GM23338 (cell line): Measurements from ENCODE around the gene FHDC1. TPM values are rescaled to one million over a fixed set of nuclear protein-coding genes. Genes with fewer than 3 reads are reported as not detected.

ENCODE experiments used
- ATAC-seq: fragments of 200-7000 bp; cut with Tn5 transposase; 3 replicates; pipeline ENCODE4 v1.9.1; 2020
- DNase-seq: peaks from one replicate; pipeline ENCODE4 v3.0.0-alpha.2; 2015; ENCODE audit warnings: low spot score
- H2AFZ ChIP-seq: fragments of 200-600 bp; sonication (generic); 2 replicates; pipeline ENCODE4 v1.8.0; 2016; ENCODE audit warnings: antibody characterized with exemption, mild to moderate bottlenecking, moderate library complexity
- H3F3A ChIP-seq: fragments of 200-600 bp; sonication (generic); replicated peaks from 2 replicates; pipeline ENCODE4 v1.8.0; 2017; ENCODE audit warnings: antibody characterized with exemption, mixed run types, low read depth
- H3K27ac ChIP-seq: fragments of 200-600 bp; sonication (generic); 2 replicates; pipeline ENCODE4 v1.6.1; 2016; ENCODE audit warnings: low read depth
- H3K27me3 ChIP-seq: fragments of 200-600 bp; sonication (generic); 2 replicates; pipeline ENCODE4 v1.8.0; 2016; ENCODE audit warnings: mild to moderate bottlenecking, mixed run types, moderate library complexity; ENCODE audit not compliant: insufficient read depth
- H3K36me3 ChIP-seq: fragments of 200-600 bp; sonication (generic); 2 replicates; pipeline ENCODE4 v1.8.0; 2016; ENCODE audit warnings: mild to moderate bottlenecking; ENCODE audit not compliant: insufficient read depth
- H3K4me1 ChIP-seq: fragments of 200-600 bp; sonication (generic); 2 replicates; pipeline ENCODE4 v1.8.0; 2016; ENCODE audit warnings: mild to moderate bottlenecking, moderate library complexity; ENCODE audit not compliant: insufficient read depth
- H3K4me2 ChIP-seq: fragments of 200-600 bp; sonication (generic); 2 replicates; pipeline ENCODE4 v1.7.1; 2017; ENCODE audit warnings: mixed run types
- H3K4me3 ChIP-seq: fragments of 200-600 bp; sonication (generic); 2 replicates; pipeline ENCODE4 v1.6.1; 2016; ENCODE audit warnings: mixed run types
- H3K79me2 ChIP-seq: fragments of 200-600 bp; sonication (generic); replicated peaks from 2 replicates; pipeline ENCODE4 v1.8.0; 2017; ENCODE audit warnings: mild to moderate bottlenecking; ENCODE audit not compliant: insufficient read depth
- H3K9me2 ChIP-seq: fragments of 200-600 bp; sonication (generic); 2 replicates; pipeline ENCODE4 v1.8.0; 2017; ENCODE audit not compliant: insufficient read depth
- H4K20me1 ChIP-seq: fragments of 200-600 bp; sonication (generic); replicated peaks from 2 replicates; pipeline ENCODE4 v1.8.0; 2017; ENCODE audit warnings: mild to moderate bottlenecking; ENCODE audit not compliant: insufficient read depth
- H3K27ac Mint-ChIP-seq: 2 replicates; pipeline ENCODE4 v1.8.0; 2020; ENCODE audit warnings: inconsistent platforms, mild to moderate bottlenecking, moderate library complexity, mixed read lengths
- H3K27me3 Mint-ChIP-seq: 3 replicates; pipeline ENCODE4 v1.8.0; 2022; ENCODE audit warnings: low read depth, mild to moderate bottlenecking, moderate library complexity, mixed read lengths, inconsistent platforms; ENCODE audit not compliant: insufficient read depth, poor library complexity
- H3K36me3 Mint-ChIP-seq: 3 replicates; pipeline ENCODE4 v1.8.0; 2021; ENCODE audit warnings: low read depth, mild to moderate bottlenecking, inconsistent platforms, moderate library complexity, mixed read lengths
- H3K4me1 Mint-ChIP-seq: 3 replicates; pipeline ENCODE4 v1.8.0; 2020; ENCODE audit warnings: mild to moderate bottlenecking, inconsistent platforms, mixed read lengths
- H3K4me3 Mint-ChIP-seq: 3 replicates; pipeline ENCODE4 v1.8.0; 2021; ENCODE audit warnings: moderate library complexity, mild to moderate bottlenecking, inconsistent platforms, mixed read lengths
- H3K9me3 Mint-ChIP-seq: 3 replicates; pipeline ENCODE4 v1.8.0; 2020; ENCODE audit warnings: moderate library complexity, mild to moderate bottlenecking, inconsistent platforms, mixed read lengths
- CREB1 ChIP-seq: fragments of 250-450 bp; sonication (Bioruptor Pico); IDR thresholded peaks from 2 replicates; pipeline ENCODE4 v1.5.0; 2020; ENCODE audit warnings: low read depth, mild to moderate bottlenecking, moderate library complexity
- CTCF ChIP-seq, 2 experiments: fragments of 200-600 bp in 1 of 2; sonication (generic) in 1 of 2; conservative IDR thresholded peaks; 2 replicates each; pipeline versions ENCODE4 v1.5.1 to v1.6.1; 2016 to 2017; ENCODE audit warnings: antibody characterized with exemption in 2 of 2, low read depth in 2 of 2, mild to moderate bottlenecking in 2 of 2, moderate library complexity in 1 of 2
- ETS1 ChIP-seq: IDR thresholded peaks from 2 replicates; pipeline ENCODE4 v1.6.1; 2016; ENCODE audit warnings: antibody characterized with exemption
- EZH2 ChIP-seq: fragments of 200-600 bp; sonication (generic); IDR thresholded peaks from one replicate; pipeline ENCODE4 v1.8.0; 2017; ENCODE audit warnings: antibody characterized with exemption, mild to moderate bottlenecking, low read depth; ENCODE audit not compliant: unreplicated experiment
- EZH2phosphoT487 ChIP-seq: fragments of 200-600 bp; sonication (generic); IDR thresholded peaks from one replicate; pipeline ENCODE4 v1.8.1; 2018; ENCODE audit warnings: antibody characterized with exemption; ENCODE audit not compliant: unreplicated experiment
- REST ChIP-seq: IDR thresholded peaks from one replicate; pipeline ENCODE4 v1.6.1; 2018; ENCODE audit warnings: antibody characterized with exemption; ENCODE audit not compliant: unreplicated experiment
- ZNF331 ChIP-seq: fragments of 250-450 bp; sonication (Bioruptor Pico); IDR thresholded peaks from 2 replicates; pipeline ENCODE4 v1.5.0; 2020; ENCODE audit warnings: low read depth, mild to moderate bottlenecking, moderate library complexity
- ZNF462 ChIP-seq: fragments of 250-450 bp; sonication (Bioruptor Pico); IDR thresholded peaks from 2 replicates; pipeline ENCODE4 v1.5.0; 2020; ENCODE audit warnings: mild to moderate bottlenecking, moderate library complexity
- polyA plus RNA-seq: library from polyadenylated mRNA; unstranded; fragments of >200 nt; fragmentation: Nextera tagmentation; extraction: Ambion mirVana; gene quantifications from 2 replicates; pipeline ENCODE4 v1.2.1, GENCODE V29; 2016
- total RNA-seq: library from RNA; depleted of rRNA; stranded (reverse); fragments of >200 nt; shearing (Covaris generic); gene quantifications from 2 replicates; pipeline ENCODE4 v1.2.3, GENCODE V29; 2014

The FHDC1 gene
- total and polyA plus RNA-seq, 2 experiments from 2014 or later, result 9.5 to 22.8 TPM

GRCh38 chr4:152990471-152991131, 54.5 kb downstream of the FHDC1 start:
- Histone ChIP-seq H3K4me3 (no peak overlapping the region), H3K79me2 (no peaks in the 10 kb centered on the region), H4K20me1 (no peaks in the 10 kb centered on the region), H3K4me1 (no peaks in the 10 kb centered on the region), H3K4me2 (no peak overlapping the region), H3K27ac (no peak overlapping the region), H3K9me2 (peaks cover 6% of the 10 kb centered on the region; the same call in 1 of the 2 replicates), H3F3A (no peaks in the 10 kb centered on the region), H3K36me3 (no peaks in the 10 kb centered on the region), H3K27me3 (no peaks in the 10 kb centered on the region), H2AFZ (no peak overlapping the region)
- ATAC-seq, result no peak
- Mint-ChIP-seq H3K4me1 (peaks cover 6% of the 10 kb centered on the region; the same call in 2 of the 3 replicates), H3K27ac (no peak overlapping the region), H3K36me3 (no peaks in the 10 kb centered on the region; the same call in 2 of the 3 replicates), H3K27me3 (peaks cover 11% of the 10 kb centered on the region), H3K9me3 (no peaks in the 10 kb centered on the region), H3K4me3 (no peak overlapping the region)
- DNase-seq, result no peak
- no peak for TF ChIP-seq EZH2

GRCh38 chr4:152991398-152991797, 55.3 kb downstream of the FHDC1 start:
- H3K36me3 Mint-ChIP-seq, result no peaks in the 10 kb centered on the region; the same call in 2 of the 3 replicates
- ATAC-seq (no peak), DNase-seq (no peak)
- no peak overlapping the region for H3K4me3 Mint-ChIP-seq
- no peaks in the 10 kb centered on the region for H3K9me3 Mint-ChIP-seq
- H3K36me3 ChIP-seq, result no peaks in the 10 kb centered on the region
- H3K4me1 ChIP-seq, result peaks cover 4% of the 10 kb centered on the region; the same call in 1 of the 2 replicates
- peaks cover 12% of the 10 kb centered on the region for H3K4me1 Mint-ChIP-seq
- H3K27ac Mint-ChIP-seq, result no peak overlapping the region
- H3K79me2 ChIP-seq, result no peaks in the 10 kb centered on the region
- H3K9me2 ChIP-seq, result peaks cover 6% of the 10 kb centered on the region; the same call in 1 of the 2 replicates
- H2AFZ ChIP-seq, result no peak overlapping the region
- no peak overlapping the region for H3K4me2 ChIP-seq
- no peaks in the 10 kb centered on the region for H3K27me3 ChIP-seq
- no peak overlapping the region for H3K27ac ChIP-seq
- no peaks in the 10 kb centered on the region for H4K20me1 ChIP-seq
- peaks cover 9% of the 10 kb centered on the region for H3K27me3 Mint-ChIP-seq
- no peak overlapping the region for H3K4me3 ChIP-seq
- no peaks in the 10 kb centered on the region for H3F3A ChIP-seq
- TF ChIP-seq CTCF (conservative IDR thresholded peaks at IDR 0.05; ENCODE audit: low read depth in 2 of 2) (no peak), ZNF462 (CRISPR knock-in tag) (no peak), CREB1 (CRISPR knock-in tag) (no peak), REST (no peak), ZNF331 (CRISPR knock-in tag) (no peak), ETS1 (no peak), EZH2phosphoT487 (no peak)
